ENCODE data around the gene FLNB. TPM values are rescaled to one million over a fixed set of nuclear protein-coding genes. Genes with fewer than 3 reads are reported as not detected.

FLNB gene
- total and polyA plus RNA-seq, 2 of the 13 experiments (the other 11 are each of a cell fraction or from before 2014, with no cell fraction given), result 106 to 130 TPM

DNA sequence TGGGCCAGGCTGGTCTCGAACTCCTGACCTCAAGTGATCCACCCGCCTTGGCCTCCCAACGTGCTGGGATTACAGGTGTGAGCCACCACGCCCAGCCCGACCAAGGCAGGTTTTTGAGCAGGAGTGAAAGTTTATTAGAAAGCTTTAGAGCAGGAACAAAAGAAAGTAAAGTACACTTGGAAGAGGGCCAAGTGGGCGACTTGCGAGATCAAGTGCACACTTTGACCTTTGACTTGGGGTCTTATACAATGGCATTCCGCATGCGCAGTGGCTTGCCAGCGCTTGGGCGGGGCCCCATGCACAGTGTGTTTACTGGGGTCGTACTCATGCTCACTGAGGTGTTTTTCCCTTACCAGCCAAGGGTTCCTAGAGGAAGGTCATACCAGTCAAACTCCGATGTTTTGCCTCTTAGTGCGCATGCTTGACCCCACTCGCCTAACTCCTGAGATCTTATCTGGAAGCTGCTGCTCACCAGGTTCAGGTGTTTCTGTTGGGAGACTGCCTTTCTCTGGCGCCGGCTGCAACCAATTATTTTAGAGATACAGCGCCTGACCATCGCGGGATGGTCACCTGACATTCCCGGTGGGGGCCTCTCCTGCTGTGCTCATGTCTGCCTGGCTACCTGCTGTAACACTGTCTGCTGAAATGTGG is 46.9 kb upstream of the FLNB start (continued):
- TF ChIP-seq, protein P1, sequence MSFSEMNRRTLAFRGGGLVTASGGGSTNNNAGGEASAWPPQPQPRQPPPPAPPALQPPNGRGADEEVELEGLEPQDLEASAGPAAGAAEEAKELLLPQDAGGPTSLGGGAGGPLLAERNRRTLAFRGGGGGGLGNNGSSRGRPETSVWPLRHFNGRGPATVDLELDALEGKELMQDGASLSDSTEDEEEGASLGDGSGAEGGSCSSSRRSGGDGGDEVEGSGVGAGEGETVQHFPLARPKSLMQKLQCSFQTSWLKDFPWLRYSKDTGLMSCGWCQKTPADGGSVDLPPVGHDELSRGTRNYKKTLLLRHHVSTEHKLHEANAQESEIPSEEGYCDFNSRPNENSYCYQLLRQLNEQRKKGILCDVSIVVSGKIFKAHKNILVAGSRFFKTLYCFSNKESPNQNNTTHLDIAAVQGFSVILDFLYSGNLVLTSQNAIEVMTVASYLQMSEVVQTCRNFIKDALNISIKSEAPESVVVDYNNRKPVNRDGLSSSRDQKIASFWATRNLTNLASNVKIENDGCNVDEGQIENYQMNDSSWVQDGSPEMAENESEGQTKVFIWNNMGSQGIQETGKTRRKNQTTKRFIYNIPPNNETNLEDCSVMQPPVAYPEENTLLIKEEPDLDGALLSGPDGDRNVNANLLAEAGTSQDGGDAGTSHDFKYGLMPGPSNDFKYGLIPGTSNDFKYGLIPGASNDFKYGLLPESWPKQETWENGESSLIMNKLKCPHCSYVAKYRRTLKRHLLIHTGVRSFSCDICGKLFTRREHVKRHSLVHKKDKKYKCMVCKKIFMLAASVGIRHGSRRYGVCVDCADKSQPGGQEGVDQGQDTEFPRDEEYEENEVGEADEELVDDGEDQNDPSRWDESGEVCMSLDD (CRISPR knock-in tag; IDR thresholded peaks at IDR 0.05; ENCODE audit: borderline replicate concordance), result peak; percentile 67; the same call in 1 of the 2 replicates
- TF ChIP-seq, protein P2, sequence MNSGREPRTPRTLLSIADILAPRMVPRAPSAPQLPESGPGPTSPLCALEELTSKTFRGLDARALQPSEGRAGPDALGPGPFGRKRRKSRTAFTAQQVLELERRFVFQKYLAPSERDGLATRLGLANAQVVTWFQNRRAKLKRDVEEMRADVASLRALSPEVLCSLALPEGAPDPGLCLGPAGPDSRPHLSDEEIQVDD (CRISPR knock-in tag; IDR thresholded peaks at IDR 0.05; ENCODE audit: borderline replicate concordance), result no peak
- TF ChIP-seq CBX5 (CRISPR knock-in tag; IDR thresholded peaks at IDR 0.05; ENCODE audit: borderline replicate concordance), result peak; percentile 11; the same call in 1 of the 2 replicates
- no peak for TF ChIP-seq RFX5 (IDR thresholded peaks at IDR 0.05; ENCODE audit: low read depth, low read length)
- TF ChIP-seq, protein P3, sequence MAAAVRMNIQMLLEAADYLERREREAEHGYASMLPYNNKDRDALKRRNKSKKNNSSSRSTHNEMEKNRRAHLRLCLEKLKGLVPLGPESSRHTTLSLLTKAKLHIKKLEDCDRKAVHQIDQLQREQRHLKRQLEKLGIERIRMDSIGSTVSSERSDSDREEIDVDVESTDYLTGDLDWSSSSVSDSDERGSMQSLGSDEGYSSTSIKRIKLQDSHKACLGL (CRISPR knock-in tag; IDR thresholded peaks at IDR 0.05), result no peak
- peak; percentile 96 for TF ChIP-seq RXRB (CRISPR knock-in tag; IDR thresholded peaks at IDR 0.05; ENCODE audit: borderline replicate concordance)
- TF ChIP-seq ZNF280D (CRISPR knock-in tag; IDR thresholded peaks at IDR 0.05), result peak; percentile 87; the same call in 1 of the 2 replicates
- peak; percentile 94 for TF ChIP-seq ZNF556 (CRISPR knock-in tag; IDR thresholded peaks at IDR 0.05; ENCODE audit: borderline replicate concordance)
- TF ChIP-seq IKZF5 (CRISPR knock-in tag; IDR thresholded peaks at IDR 0.05), result peak; percentile 87
- TF ChIP-seq KDM1A (CRISPR knock-in tag; IDR thresholded peaks at IDR 0.05), result peak; percentile 95
- no peak for TF ChIP-seq ZNF83 (CRISPR knock-in tag; IDR thresholded peaks at IDR 0.05; ENCODE audit: borderline replicate concordance)
- no peak for TF ChIP-seq NONO (IDR thresholded peaks at IDR 0.05)
- no peak; the same call in 1 of the 2 replicates for TF ChIP-seq NONO (CRISPR knock-in tag; conservative IDR thresholded peaks at IDR 0.05)
- peak; percentile 75; the same call in 1 of the 2 replicates for TF ChIP-seq ZNF232 (CRISPR knock-in tag; IDR thresholded peaks at IDR 0.05; ENCODE audit: borderline replicate concordance)
- peak; percentile 95 for TF ChIP-seq NR2C2 (CRISPR knock-in tag; IDR thresholded peaks at IDR 0.05; ENCODE audit: borderline replicate concordance)
- TF ChIP-seq GABPA (IDR thresholded peaks at IDR 0.05; ENCODE audit: low read depth, low read length), result no peak
- peak; percentile 46; the same call in 1 of the 2 replicates for TF ChIP-seq GABPA (CRISPR knock-in tag; IDR thresholded peaks at IDR 0.05; ENCODE audit: low read depth)
- no peak for TF ChIP-seq SSRP1 (CRISPR knock-in tag; IDR thresholded peaks at IDR 0.05)
